ENCODE results near the gene NPAS2. TPM values are rescaled to one million over a fixed set of nuclear protein-coding genes. Genes with fewer than 3 reads are reported as not detected.

The NPAS2 gene
- total RNA-seq, 4 donors from 2014 or later, result 11.8 to 46.5 (median 21.7) TPM

- Histone ChIP-seq H3K27ac (no peak overlapping the region), H3K4me1 (no peaks in the 10 kb centered on the region), H3K4me3 (no peak overlapping the region), H3K36me3 (peaks cover 0 to 81% of the 10 kb centered on the region in 2 donors), H3K9me3 (no peaks in the 10 kb centered on the region), H3K27me3 (no peaks in the 10 kb centered on the region)
- TF ChIP-seq POLR2AphosphoS5 (IDR thresholded peaks at IDR 0.05), result no peak
- TF ChIP-seq CTCF (IDR thresholded peaks at IDR 0.05), result no peak
- no peak for TF ChIP-seq POLR2A (IDR thresholded peaks at IDR 0.05)
- no peak for TF ChIP-seq EP300 (IDR thresholded peaks at IDR 0.05)
- no peak for ATAC-seq
- 96 to 100% methylated on average over 2 to 6 of the region's 6 CpGs for whole genome bisulfite sequencing, 2 donors (ENCODE audit: low coverage in 1 of 2)
Observed at GRCh38 chr2:101023327-101024107, 203.6 kb downstream of the NPAS2 start.

DNA sequence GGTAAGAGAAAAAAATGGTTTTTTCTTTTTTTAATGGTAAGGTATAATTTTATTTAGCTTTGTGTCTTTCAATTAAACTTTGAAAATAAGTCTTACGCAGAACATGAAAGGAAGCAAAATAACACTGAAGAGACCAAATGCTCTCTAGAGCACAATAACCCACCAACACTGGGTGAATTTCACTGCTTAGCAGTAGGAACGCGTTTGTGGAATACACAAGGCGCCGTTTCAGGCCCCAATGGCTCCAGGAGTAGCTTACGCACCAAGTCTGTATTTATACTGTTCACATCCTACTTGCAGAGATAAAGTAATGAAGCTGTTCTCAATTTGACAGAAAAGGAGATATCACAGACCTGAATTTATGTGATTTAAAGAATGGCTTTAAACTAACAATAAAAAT lies 205.6 kb downstream of the NPAS2 start:
- H3K4me3 ChIP-seq, result no peak overlapping the region
- TF ChIP-seq CTCF (IDR thresholded peaks at IDR 0.05), result no peak
- TF ChIP-seq EP300 (IDR thresholded peaks at IDR 0.05), result no peak
- no peak for TF ChIP-seq POLR2A (IDR thresholded peaks at IDR 0.05)
- TF ChIP-seq POLR2AphosphoS5 (IDR thresholded peaks at IDR 0.05), result no peak
- ATAC-seq, result no peak
- H3K27me3 ChIP-seq, result no peaks in the 10 kb centered on the region
- whole genome bisulfite sequencing, 2 donors (ENCODE audit: low coverage in 1 of 2), result 60 to 90% methylated on average over 5 to 6 of the region's 6 CpGs
- peaks cover 0 to 3% (median 0%) of the 10 kb centered on the region in 3 donors for H3K4me1 ChIP-seq
- no peak overlapping the region for H3K27ac ChIP-seq
- H3K9me3 ChIP-seq, result no peaks in the 10 kb centered on the region
- H3K36me3 ChIP-seq, result peaks cover 0 to 76% of the 10 kb centered on the region in 2 donors

DNA sequence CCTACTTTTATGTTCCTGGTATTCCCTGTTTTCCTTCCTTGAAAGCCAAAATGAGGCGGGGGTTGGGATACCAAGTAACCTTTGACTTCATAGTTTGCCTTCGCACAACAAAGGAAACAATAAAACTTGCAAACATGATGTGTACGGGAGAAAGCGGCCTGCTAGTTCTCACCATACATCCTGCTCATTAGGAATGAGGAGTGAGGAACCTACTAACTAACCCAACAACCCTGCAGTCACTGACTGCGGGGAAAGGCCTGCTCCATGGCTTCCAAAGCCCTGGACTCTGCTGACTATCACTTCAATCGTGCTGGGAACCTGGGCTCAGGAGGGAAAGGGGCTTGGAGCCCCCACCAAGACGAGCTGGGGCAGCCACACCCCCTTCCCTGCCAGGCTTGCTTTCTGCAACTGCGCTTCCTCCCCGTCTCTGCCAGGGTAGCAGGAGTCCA lies 206.3 kb downstream of the NPAS2 start:
- H3K27ac ChIP-seq, result no peak overlapping the region
- H3K27me3 ChIP-seq, result no peaks in the 10 kb centered on the region
- H3K9me3 ChIP-seq, result no peaks in the 10 kb centered on the region
- no peak for TF ChIP-seq POLR2A (IDR thresholded peaks at IDR 0.05)
- TF ChIP-seq CTCF (IDR thresholded peaks at IDR 0.05), result no peak
- TF ChIP-seq POLR2AphosphoS5 (IDR thresholded peaks at IDR 0.05), result no peak
- no peak for TF ChIP-seq EP300 (IDR thresholded peaks at IDR 0.05)
- 60% methylated on average over 5 of the region's 9 CpGs; no CpG with 5 or more reads in 1 of the 2 donors for WGBS, 2 donors (ENCODE audit: low coverage in 1 of 2)
- no peak overlapping the region for H3K4me3 ChIP-seq
- peaks cover 0 to 5% (median 0%) of the 10 kb centered on the region in 3 donors for H3K4me1 ChIP-seq
- no peak for ATAC-seq
- peaks cover 0 to 75% of the 10 kb centered on the region in 2 donors for H3K36me3 ChIP-seq

DNA sequence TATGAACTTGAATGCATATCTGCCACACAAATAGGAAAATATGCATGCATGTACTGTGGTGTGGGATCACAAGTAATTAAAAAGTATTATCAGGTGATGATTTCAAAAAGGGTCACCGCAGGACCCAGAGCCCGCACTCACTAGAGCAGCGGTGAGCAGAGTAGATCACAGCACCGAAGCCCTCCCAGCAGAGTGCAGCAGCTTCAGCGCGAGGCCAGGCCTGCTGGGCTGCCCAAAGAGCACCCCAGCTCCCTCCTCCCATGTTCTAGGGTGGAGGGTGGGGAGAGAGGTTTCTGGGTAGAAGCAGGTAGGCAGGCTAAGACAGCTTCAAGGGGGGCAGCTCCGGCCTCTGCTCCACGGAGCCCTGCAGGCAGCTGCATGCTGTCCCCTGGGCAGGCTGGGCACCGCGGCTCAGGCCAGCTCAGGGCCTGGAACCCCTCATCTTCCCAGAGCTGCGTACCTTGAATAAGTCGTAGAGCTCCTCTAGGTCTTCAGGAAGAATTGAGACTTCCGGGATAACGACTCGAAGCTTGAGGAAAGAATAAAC lies 207.1 kb downstream of the NPAS2 start:
- Histone ChIP-seq H3K27ac (no peak overlapping the region), H3K36me3 (peaks cover 0 to 75% of the 10 kb centered on the region in 2 donors), H3K4me3 (no peak overlapping the region), H3K27me3 (no peaks in the 10 kb centered on the region), H3K9me3 (no peaks in the 10 kb centered on the region), H3K4me1 (peaks cover 0 to 5% (median 0%) of the 10 kb centered on the region in 3 donors)
- TF ChIP-seq EP300 (IDR thresholded peaks at IDR 0.05), result no peak
- TF ChIP-seq CTCF (IDR thresholded peaks at IDR 0.05), result no peak
- TF ChIP-seq POLR2A (IDR thresholded peaks at IDR 0.05), result no peak
- TF ChIP-seq POLR2AphosphoS5 (IDR thresholded peaks at IDR 0.05), result no peak
- 80 to 84% methylated on average over 7 to 8 of the region's 15 CpGs for WGBS, 2 donors (ENCODE audit: low coverage in 1 of 2)
- no peak for ATAC-seq

All from gastroesophageal sphincter (tissue), 4 donors.